ENCODE data around the gene HOXD9.
A peak's percentile ranks its signal among the peaks of the same experiment; 100 is the strongest.

HOXD9 gene

DNA sequence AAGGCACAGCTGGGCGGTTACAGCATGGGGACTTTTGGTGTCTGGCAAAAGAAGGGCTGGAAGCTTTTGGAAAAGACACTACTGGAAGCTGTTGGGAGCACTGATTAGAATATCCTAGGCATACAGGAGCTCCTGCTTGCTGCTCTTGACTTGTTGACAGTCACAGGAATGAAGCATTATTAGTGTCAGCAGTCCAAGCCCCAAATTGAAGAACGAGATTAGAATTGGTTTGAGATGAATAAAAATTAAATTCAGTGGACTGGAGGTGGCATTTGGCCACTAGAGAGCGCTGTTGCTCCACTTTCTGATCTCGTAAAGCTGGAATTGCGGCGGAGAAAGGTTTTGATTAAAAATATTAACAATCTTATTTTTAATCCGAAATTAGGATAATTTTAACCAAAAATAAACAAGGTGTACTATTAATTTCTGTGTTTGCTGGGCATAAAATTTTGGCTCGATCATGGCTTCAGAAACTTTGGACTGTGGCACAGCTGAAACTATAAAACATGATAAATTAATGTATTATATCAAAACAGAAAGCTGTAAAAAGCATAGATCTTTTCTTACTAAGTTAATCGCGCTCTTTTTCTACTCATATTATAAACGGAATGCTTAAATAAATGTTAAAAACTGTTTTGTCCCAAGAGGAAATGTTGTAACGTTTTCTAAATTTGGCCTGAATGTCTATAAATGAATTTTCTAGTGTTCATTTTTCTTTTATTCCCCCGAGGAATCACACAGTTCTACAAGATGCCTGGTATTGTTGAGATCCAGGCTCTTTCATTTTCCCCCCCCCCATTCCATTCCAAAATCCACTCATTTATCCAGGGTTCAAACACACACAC is 4.6 kb downstream of the HOXD9 start:
- peak; percentile 30 to 78 (median 56) for DNase-seq

DNA sequence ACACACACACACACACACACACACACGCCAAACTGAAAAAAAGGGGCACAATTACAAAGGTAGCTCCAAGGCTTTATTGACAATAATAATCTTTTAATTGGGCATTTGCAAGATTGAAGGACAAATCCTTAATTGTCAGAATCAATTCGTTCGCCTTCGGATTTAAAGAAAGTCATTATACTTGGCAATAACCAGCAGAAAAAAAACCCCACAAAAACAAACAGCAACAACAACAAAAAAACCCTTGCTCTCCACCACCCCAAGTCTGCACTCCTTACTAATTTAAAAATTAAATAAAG is 5.2 kb downstream of the HOXD9 start:
- no peak for DNase-seq

GRCh38 chr2:176128172-176128981 is 5.9 kb downstream of the HOXD9 start:
- DNase-seq = no peak

DNA sequence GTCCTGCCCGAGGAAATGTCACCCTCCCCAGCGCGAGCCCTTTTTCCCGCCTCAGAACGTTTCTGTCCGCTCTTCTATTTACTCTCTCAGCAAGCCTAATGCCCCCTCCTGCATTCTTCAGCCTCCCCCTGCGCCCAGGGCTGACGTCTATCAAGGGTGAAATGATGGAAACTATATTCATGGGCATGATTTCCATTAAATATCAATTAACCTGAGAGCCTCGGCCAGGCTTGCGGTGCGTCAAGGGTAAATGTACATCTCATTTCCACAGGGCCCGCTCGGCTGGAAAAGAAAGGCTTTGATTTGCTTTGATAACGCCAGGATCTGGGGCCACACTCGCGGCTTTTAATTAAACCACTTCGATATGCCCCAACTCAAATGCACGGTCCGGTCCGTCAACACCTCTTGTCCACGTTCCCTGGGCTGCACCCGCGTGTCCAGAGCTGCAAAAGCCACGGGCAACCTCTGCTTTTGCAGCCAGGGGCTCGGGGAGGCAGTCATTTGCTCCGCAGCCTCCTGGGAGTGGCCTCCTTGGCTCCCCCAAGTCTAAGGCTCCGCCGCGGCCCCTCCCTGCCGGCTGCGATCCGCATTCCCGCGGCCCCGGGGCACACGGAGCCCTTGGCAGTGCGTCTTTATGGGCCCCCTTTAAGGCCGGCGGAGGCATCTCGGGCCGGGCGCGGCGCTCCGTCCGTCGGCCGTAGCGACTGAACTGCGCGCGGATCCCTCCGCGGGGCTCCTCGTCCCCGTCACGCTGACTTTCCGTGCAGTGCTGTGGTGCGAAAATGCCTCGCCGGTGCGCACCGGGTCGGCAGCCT is 6.7 kb downstream of the HOXD9 start, which contains the start of gene HOXD8:
HOXD8 (plus strand) TSS at position 724 of the 815 bp plus-strand sequence. CDS start 662 bp downstream, outside the sequence.
- no peak for DNase-seq

GRCh38 chr2:176129813-176130146 is 7.3 kb downstream of the HOXD9 start:
- no peak for DNase-seq

- DNase-seq = no peak
Measured at GRCh38 chr2:176130147-176130956, 7.8 kb downstream of the HOXD9 start.

- DNase-seq = no peak
Measured at GRCh38 chr2:176130957-176131847, 8.7 kb downstream of the HOXD9 start.

- DNase-seq = no peak
Measured at GRCh38 chr2:176131848-176132158, 9.3 kb downstream of the HOXD9 start.

DNA sequence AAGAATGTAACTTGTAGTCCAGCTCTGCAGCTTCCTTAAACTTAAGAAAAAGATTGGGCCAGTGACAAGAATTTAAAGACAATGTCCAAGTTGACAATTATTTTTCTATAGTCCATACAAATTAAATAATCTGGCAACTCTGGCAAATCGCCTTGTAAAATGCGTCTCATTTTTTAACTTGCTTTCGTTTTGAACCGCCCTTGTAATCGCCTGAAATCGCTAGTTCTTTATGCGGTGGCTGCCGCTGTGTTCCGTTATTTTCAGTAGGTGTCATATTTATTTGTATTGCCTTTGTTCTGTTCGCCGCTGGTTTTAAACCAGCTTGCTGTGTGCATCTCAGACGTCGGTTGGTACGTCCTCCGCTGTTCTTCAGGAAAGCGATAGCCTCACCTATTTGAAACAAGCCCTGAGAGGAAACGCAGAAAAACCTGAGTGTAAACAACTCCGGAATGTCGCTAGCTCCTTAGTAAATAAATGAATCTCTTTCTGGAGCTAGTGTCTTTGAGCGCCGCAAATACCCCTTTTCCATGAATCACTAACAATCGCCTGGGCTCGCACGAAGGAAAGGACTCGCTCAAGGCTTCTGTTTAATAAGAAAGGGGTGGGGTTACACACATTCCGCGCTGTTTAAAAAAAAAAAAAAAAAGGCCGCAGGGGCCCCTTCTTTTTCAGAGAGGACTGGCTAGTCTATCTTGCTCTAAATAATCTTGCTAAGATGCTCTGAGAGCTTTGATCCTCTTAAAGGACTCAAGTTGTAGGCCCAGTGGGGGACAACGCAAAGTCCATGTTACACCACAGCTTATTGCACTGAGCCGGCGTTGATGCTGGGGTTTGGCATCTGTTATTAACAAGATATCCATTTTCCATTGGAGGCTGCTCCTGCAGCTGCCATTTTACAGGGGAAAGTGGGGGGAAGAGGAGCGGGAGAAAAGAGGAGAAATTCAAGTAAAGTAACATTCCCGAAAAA is 10.0 kb downstream of the HOXD9 start:
- peak in 1 of 6 experiments; percentile 14 for DNase-seq

GRCh38 chr2:176133389-176133788 is 10.9 kb downstream of the HOXD9 start:
- no peak for DNase-seq

GRCh38 chr2:176134035-176134434 is 11.5 kb downstream of the HOXD9 start:
- no peak for DNase-seq

- no peak for DNase-seq
Measured at GRCh38 chr2:176135035-176135440, 12.5 kb downstream of the HOXD9 start.

GRCh38 chr2:176136374-176137251 is 14.1 kb downstream of the HOXD9 start:
- DNase-seq = no peak

GRCh38 chr2:176137252-176137580 is 14.7 kb downstream of the HOXD9 start:
- no peak for DNase-seq

- no peak for DNase-seq
Measured at GRCh38 chr2:176137906-176138305, 15.4 kb downstream of the HOXD9 start.

- DNase-seq = no peak
Measured at GRCh38 chr2:176138526-176138922, 16.0 kb downstream of the HOXD9 start.

- no peak for DNase-seq
Measured at GRCh38 chr2:176138923-176139660, 16.6 kb downstream of the HOXD9 start.

GRCh38 chr2:176139661-176140512 is 17.4 kb downstream of the HOXD9 start:
- no peak for DNase-seq
